Measurements from ENCODE around the gene VEGFB.

The VEGFB gene

GRCh38 chr11:64227405-64227956 is 6.9 kb upstream of the VEGFB start:
- DNase-seq (ENCODE audit: extremely low spot score) = no peak
- ChIA-PET CTCF (interaction anchor here (0.6 to 1.9 kb wide), 2 partner anchors 23 to 25 kb away, joined by 3 to 5 read pairs; no protein-coding TSS in a partner anchor), POLR2A (interaction anchor here (1.8 to 2.0 kb wide), 4 partner anchors 12 to 23 kb away, joined by 4 to 10 read pairs (median 6); partner anchors contain the start of gene PPP1R14B)
- TF ChIP-seq ZNF384 (IDR thresholded peaks at IDR 0.05) = no peak
- TF ChIP-seq L3MBTL2 (conservative IDR thresholded peaks at IDR 0.05) = no peak
- no peak for TF ChIP-seq BHLHE40 (IDR thresholded peaks at IDR 0.05; ENCODE audit: borderline replicate concordance)
- no peak for TF ChIP-seq FOXK2 (IDR thresholded peaks at IDR 0.05)
- TF ChIP-seq SUZ12 (IDR thresholded peaks at IDR 0.05) = no peak
- TF ChIP-seq PKNOX1 (IDR thresholded peaks at IDR 0.05) = no peak
- TF ChIP-seq HDGF (IDR thresholded peaks at IDR 0.05; ENCODE audit: borderline replicate concordance) = no peak
- TF ChIP-seq ARNT (IDR thresholded peaks at IDR 0.05) = no peak
- no peak for TF ChIP-seq CTBP1 (IDR thresholded peaks at IDR 0.05; ENCODE audit: borderline replicate concordance)
- TF ChIP-seq NFRKB (IDR thresholded peaks at IDR 0.05) = no peak
- TF ChIP-seq LEF1 (IDR thresholded peaks at IDR 0.05; ENCODE audit: borderline replicate concordance) = no peak
- no peak for TF ChIP-seq FOXM1 (IDR thresholded peaks at IDR 0.05; ENCODE audit: borderline replicate concordance)

GRCh38 chr11:64229090-64229743 is 5.2 kb upstream of the VEGFB start:
- TF ChIP-seq TARDBP (IDR thresholded peaks at IDR 0.05) = no peak
- no peak for DNase-seq (ENCODE audit: extremely low spot score)
- POLR2A ChIA-PET = interaction anchor here (0.6 to 5.3 kb wide), 3 partner anchors 16 to 374 kb away, joined by 3 to 59 read pairs (median 3); partner anchors contain the start of genes FKBP2 and PPP1R14B
- CTCF ChIA-PET = interaction anchor here (0.7 kb wide), 1 partner anchor 55 kb away, joined by 3 read pairs; no protein-coding TSS in a partner anchor

- POLR2A ChIA-PET = interaction anchor here (0.6 to 5.3 kb wide), 2 partner anchors 15 to 375 kb away, joined by 3 to 59 read pairs; partner anchors contain the start of genes FKBP2 and PPP1R14B
- DNase-seq (ENCODE audit: extremely low spot score) = no peak
- CTCF ChIA-PET = no interaction called here
- TF ChIP-seq L3MBTL2 (conservative IDR thresholded peaks at IDR 0.05) = no peak
- TF ChIP-seq TARDBP (IDR thresholded peaks at IDR 0.05) = no peak
- TF ChIP-seq CTBP1 (IDR thresholded peaks at IDR 0.05; ENCODE audit: borderline replicate concordance) = no peak
- no peak for TF ChIP-seq NFRKB (IDR thresholded peaks at IDR 0.05)
- TF ChIP-seq SP1 (IDR thresholded peaks at IDR 0.05) = no peak
- TF ChIP-seq ELF4 (IDR thresholded peaks at IDR 0.05) = no peak
- no peak for TF ChIP-seq FOXM1 (IDR thresholded peaks at IDR 0.05; ENCODE audit: borderline replicate concordance)
- TF ChIP-seq BHLHE40 (IDR thresholded peaks at IDR 0.05; ENCODE audit: borderline replicate concordance) = no peak
- no peak for TF ChIP-seq HDGF (IDR thresholded peaks at IDR 0.05; ENCODE audit: borderline replicate concordance)
- no peak for TF ChIP-seq PKNOX1 (IDR thresholded peaks at IDR 0.05)
- TF ChIP-seq FOXK2 (IDR thresholded peaks at IDR 0.05) = no peak
- no peak for TF ChIP-seq LEF1 (IDR thresholded peaks at IDR 0.05; ENCODE audit: borderline replicate concordance)
- no peak for TF ChIP-seq SUZ12 (IDR thresholded peaks at IDR 0.05)
- no peak for TF ChIP-seq ARNT (IDR thresholded peaks at IDR 0.05)
- no peak for TF ChIP-seq ZNF384 (IDR thresholded peaks at IDR 0.05)
Measured at GRCh38 chr11:64229744-64230170, 4.6 kb upstream of the VEGFB start.

- ChIA-PET CTCF (no interaction called here), POLR2A (interaction anchor here (0.7 to 5.3 kb wide), 5 partner anchors 14 to 49 kb away, joined by 3 to 59 read pairs (median 3); partner anchors contain the start of genes FKBP2 and PPP1R14B)
- peak; percentile 79 for DNase-seq (ENCODE audit: extremely low spot score)
- TF ChIP-seq ZNF384 (IDR thresholded peaks at IDR 0.05) (peak; percentile 96), PKNOX1 (IDR thresholded peaks at IDR 0.05) (peak; percentile 83), HDGF (IDR thresholded peaks at IDR 0.05; ENCODE audit: borderline replicate concordance) (no peak), FOXM1 (IDR thresholded peaks at IDR 0.05; ENCODE audit: borderline replicate concordance) (no peak), FOXA1 (IDR thresholded peaks at IDR 0.05) (no peak)
Measured at GRCh38 chr11:64230171-64230984, 4.0 kb upstream of the VEGFB start, which contains the start of gene DNAJC4. Gene DNAJC4, plus strand, starts transcription at chr11:64230548. Its CDS starts 307 bp downstream, at chr11:64230855.

GRCh38 chr11:64230985-64231365 is 3.4 kb upstream of the VEGFB start:
- ChIA-PET CTCF (no interaction called here), POLR2A (interaction anchor here (0.7 to 5.3 kb wide), 5 partner anchors 14 to 49 kb away, joined by 3 to 59 read pairs (median 3); partner anchors contain the start of genes FKBP2 and PPP1R14B)
- TF ChIP-seq LEF1 (IDR thresholded peaks at IDR 0.05; ENCODE audit: borderline replicate concordance) = no peak
- no peak for TF ChIP-seq HDGF (IDR thresholded peaks at IDR 0.05; ENCODE audit: borderline replicate concordance)
- no peak for TF ChIP-seq ZNF384 (IDR thresholded peaks at IDR 0.05)
- no peak for TF ChIP-seq TARDBP (IDR thresholded peaks at IDR 0.05)
- no peak for TF ChIP-seq ARNT (IDR thresholded peaks at IDR 0.05)
- TF ChIP-seq FOXM1 (IDR thresholded peaks at IDR 0.05; ENCODE audit: borderline replicate concordance) = no peak
- no peak for TF ChIP-seq SP1 (IDR thresholded peaks at IDR 0.05)
- TF ChIP-seq SUZ12 (IDR thresholded peaks at IDR 0.05) = no peak
- no peak for TF ChIP-seq FOXA1 (IDR thresholded peaks at IDR 0.05)
- TF ChIP-seq CTBP1 (IDR thresholded peaks at IDR 0.05; ENCODE audit: borderline replicate concordance) = no peak
- no peak for TF ChIP-seq ELF4 (IDR thresholded peaks at IDR 0.05)
- no peak for DNase-seq (ENCODE audit: extremely low spot score)
